Measurements from ENCODE around the gene EXD3.

- TF ChIP-seq RAD21 (IDR thresholded peaks at IDR 0.05; ENCODE audit: low read length) (no peak), TAF1 (IDR thresholded peaks at IDR 0.05; ENCODE audit: borderline replicate concordance, low read depth, low read length) (no peak), NRF1 (IDR thresholded peaks at IDR 0.05; ENCODE audit: low read depth, low read length) (no peak), SMC3 (IDR thresholded peaks at IDR 0.05; ENCODE audit: low read depth, low read length) (no peak), EZH2phosphoT487 (IDR thresholded peaks at IDR 0.05; ENCODE audit: borderline replicate concordance, low read depth) (no peak)
- TF ChIP-seq, protein P1, sequence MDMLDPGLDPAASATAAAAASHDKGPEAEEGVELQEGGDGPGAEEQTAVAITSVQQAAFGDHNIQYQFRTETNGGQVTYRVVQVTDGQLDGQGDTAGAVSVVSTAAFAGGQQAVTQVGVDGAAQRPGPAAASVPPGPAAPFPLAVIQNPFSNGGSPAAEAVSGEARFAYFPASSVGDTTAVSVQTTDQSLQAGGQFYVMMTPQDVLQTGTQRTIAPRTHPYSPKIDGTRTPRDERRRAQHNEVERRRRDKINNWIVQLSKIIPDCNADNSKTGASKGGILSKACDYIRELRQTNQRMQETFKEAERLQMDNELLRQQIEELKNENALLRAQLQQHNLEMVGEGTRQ (IDR thresholded peaks at IDR 0.05; ENCODE audit: borderline replicate concordance, low read depth, low read length): no peak
- TF ChIP-seq, protein P2, sequence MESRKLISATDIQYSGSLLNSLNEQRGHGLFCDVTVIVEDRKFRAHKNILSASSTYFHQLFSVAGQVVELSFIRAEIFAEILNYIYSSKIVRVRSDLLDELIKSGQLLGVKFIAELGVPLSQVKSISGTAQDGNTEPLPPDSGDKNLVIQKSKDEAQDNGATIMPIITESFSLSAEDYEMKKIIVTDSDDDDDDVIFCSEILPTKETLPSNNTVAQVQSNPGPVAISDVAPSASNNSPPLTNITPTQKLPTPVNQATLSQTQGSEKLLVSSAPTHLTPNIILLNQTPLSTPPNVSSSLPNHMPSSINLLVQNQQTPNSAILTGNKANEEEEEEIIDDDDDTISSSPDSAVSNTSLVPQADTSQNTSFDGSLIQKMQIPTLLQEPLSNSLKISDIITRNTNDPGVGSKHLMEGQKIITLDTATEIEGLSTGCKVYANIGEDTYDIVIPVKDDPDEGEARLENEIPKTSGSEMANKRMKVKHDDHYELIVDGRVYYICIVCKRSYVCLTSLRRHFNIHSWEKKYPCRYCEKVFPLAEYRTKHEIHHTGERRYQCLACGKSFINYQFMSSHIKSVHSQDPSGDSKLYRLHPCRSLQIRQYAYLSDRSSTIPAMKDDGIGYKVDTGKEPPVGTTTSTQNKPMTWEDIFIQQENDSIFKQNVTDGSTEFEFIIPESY (IDR thresholded peaks at IDR 0.05; ENCODE audit: borderline replicate concordance, low read depth): no peak
- TF ChIP-seq, protein P3, sequence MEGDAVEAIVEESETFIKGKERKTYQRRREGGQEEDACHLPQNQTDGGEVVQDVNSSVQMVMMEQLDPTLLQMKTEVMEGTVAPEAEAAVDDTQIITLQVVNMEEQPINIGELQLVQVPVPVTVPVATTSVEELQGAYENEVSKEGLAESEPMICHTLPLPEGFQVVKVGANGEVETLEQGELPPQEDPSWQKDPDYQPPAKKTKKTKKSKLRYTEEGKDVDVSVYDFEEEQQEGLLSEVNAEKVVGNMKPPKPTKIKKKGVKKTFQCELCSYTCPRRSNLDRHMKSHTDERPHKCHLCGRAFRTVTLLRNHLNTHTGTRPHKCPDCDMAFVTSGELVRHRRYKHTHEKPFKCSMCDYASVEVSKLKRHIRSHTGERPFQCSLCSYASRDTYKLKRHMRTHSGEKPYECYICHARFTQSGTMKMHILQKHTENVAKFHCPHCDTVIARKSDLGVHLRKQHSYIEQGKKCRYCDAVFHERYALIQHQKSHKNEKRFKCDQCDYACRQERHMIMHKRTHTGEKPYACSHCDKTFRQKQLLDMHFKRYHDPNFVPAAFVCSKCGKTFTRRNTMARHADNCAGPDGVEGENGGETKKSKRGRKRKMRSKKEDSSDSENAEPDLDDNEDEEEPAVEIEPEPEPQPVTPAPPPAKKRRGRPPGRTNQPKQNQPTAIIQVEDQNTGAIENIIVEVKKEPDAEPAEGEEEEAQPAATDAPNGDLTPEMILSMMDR (IDR thresholded peaks at IDR 0.05): no peak
These were observed 16.3 kb upstream of the EXD3 start for GRCh38 chr9:137439158-137439714.

Measured in SK-N-SH (cell line).